ENCODE measurements around the gene CERKL. TPM values are rescaled to one million over a fixed set of nuclear protein-coding genes. Genes with fewer than 3 reads are reported as not detected.

The CERKL gene
- total and polyA plus RNA-seq, 2 donors, result 0.52 to 2.4 TPM

- Histone ChIP-seq H3K9me3 (ENCODE audit: control insufficient read depth in 2 of 2, insufficient read depth in 1 of 2, low read length in 1 of 2) (no peaks in the 10 kb centered on the region), H3K4me3 (ENCODE audit: low read length in 2 of 2) (no peak overlapping the region), H3K27ac (ENCODE audit: low read depth in 1 of 2, low read length in 1 of 2) (no peak overlapping the region), H3K36me3 (ENCODE audit: control insufficient read depth in 2 of 2, insufficient read depth in 2 of 2, low read length in 1 of 2) (no peaks in the 10 kb centered on the region), H3K4me1 (ENCODE audit: control insufficient read depth in 2 of 2, insufficient read depth in 2 of 2, low read length in 2 of 2) (peaks cover 0 to 2% of the 10 kb centered on the region in 2 donors), H3K27me3 (ENCODE audit: control insufficient read depth in 2 of 2, insufficient read depth in 1 of 2, low read length in 1 of 2) (peaks cover 0 to 26% of the 10 kb centered on the region in 2 donors)
- DNase-seq (ENCODE audit: low read depth in 6 of 9, low spot score in 9 of 9), result no peak
- WGBS, result 99% methylated on average over 2 of the region's 2 CpGs
Measured at GRCh38 chr2:181662287-181662686, 5.4 kb upstream of the CERKL start.

- H3K4me3 ChIP-seq (ENCODE audit: low read length in 2 of 2), result no peak overlapping the region
- H3K4me1 ChIP-seq (ENCODE audit: control insufficient read depth in 2 of 2, insufficient read depth in 2 of 2, low read length in 2 of 2), result peaks cover 0 to 13% of the 10 kb centered on the region in 2 donors
- H3K9me3 ChIP-seq (ENCODE audit: control insufficient read depth in 2 of 2, insufficient read depth in 1 of 2, low read length in 1 of 2), result no peaks in the 10 kb centered on the region
- H3K36me3 ChIP-seq (ENCODE audit: control insufficient read depth in 2 of 2, insufficient read depth in 2 of 2, low read length in 1 of 2), result no peaks in the 10 kb centered on the region
- peaks cover 5 to 45% of the 10 kb centered on the region in 2 donors for H3K27me3 ChIP-seq (ENCODE audit: control insufficient read depth in 2 of 2, insufficient read depth in 1 of 2, low read length in 1 of 2)
- no peak for DNase-seq (ENCODE audit: low read depth in 6 of 9, low spot score in 9 of 9)
- no peak overlapping the region for H3K27ac ChIP-seq (ENCODE audit: low read depth in 1 of 2, low read length in 1 of 2)
- 93% methylated on average over 3 of the region's 3 CpGs for WGBS
Measured at GRCh38 chr2:181660181-181660580, 3.3 kb upstream of the CERKL start.

GRCh38 chr2:181658444-181658843 lies 1.5 kb upstream of the CERKL start:
- Histone ChIP-seq H3K4me1 (ENCODE audit: control insufficient read depth in 2 of 2, insufficient read depth in 2 of 2, low read length in 2 of 2) (peaks cover 0 to 13% of the 10 kb centered on the region in 2 donors), H3K9me3 (ENCODE audit: control insufficient read depth in 2 of 2, insufficient read depth in 1 of 2, low read length in 1 of 2) (no peaks in the 10 kb centered on the region), H3K27ac (ENCODE audit: low read depth in 1 of 2, low read length in 1 of 2) (no peak overlapping the region), H3K36me3 (ENCODE audit: control insufficient read depth in 2 of 2, insufficient read depth in 2 of 2, low read length in 1 of 2) (no peaks in the 10 kb centered on the region), H3K4me3 (ENCODE audit: low read length in 2 of 2) (no peak overlapping the region), H3K27me3 (ENCODE audit: control insufficient read depth in 2 of 2, insufficient read depth in 1 of 2, low read length in 1 of 2) (peaks cover 5 to 54% of the 10 kb centered on the region in 2 donors)
- DNase-seq (ENCODE audit: low read depth in 6 of 9, low spot score in 9 of 9), result no peak
- 93% methylated on average over 4 of the region's 4 CpGs for WGBS

- peaks cover 0 to 13% of the 10 kb centered on the region in 2 donors for H3K4me1 ChIP-seq (ENCODE audit: control insufficient read depth in 2 of 2, insufficient read depth in 2 of 2, low read length in 2 of 2)
- no peaks in the 10 kb centered on the region for H3K9me3 ChIP-seq (ENCODE audit: control insufficient read depth in 2 of 2, insufficient read depth in 1 of 2, low read length in 1 of 2)
- H3K27ac ChIP-seq (ENCODE audit: low read depth in 1 of 2, low read length in 1 of 2), result no peak overlapping the region
- peaks cover 5 to 58% of the 10 kb centered on the region in 2 donors for H3K27me3 ChIP-seq (ENCODE audit: control insufficient read depth in 2 of 2, insufficient read depth in 1 of 2, low read length in 1 of 2)
- H3K36me3 ChIP-seq (ENCODE audit: control insufficient read depth in 2 of 2, insufficient read depth in 2 of 2, low read length in 1 of 2), result no peaks in the 10 kb centered on the region
- no peak for DNase-seq (ENCODE audit: low read depth in 6 of 9, low spot score in 9 of 9)
- H3K4me3 ChIP-seq (ENCODE audit: low read length in 2 of 2), result no peak overlapping the region
- 91% methylated on average over 4 of the region's 4 CpGs for WGBS
Measured at GRCh38 chr2:181657379-181657778, 474 bp upstream of the CERKL start.

GRCh38 chr2:181655519-181655918 lies 1.4 kb downstream of the CERKL start:
- DNase-seq (ENCODE audit: low read depth in 6 of 9, low spot score in 9 of 9), result no peak
- no peak overlapping the region for H3K4me3 ChIP-seq (ENCODE audit: low read length in 2 of 2)
- peaks cover 5 to 58% of the 10 kb centered on the region in 2 donors for H3K27me3 ChIP-seq (ENCODE audit: control insufficient read depth in 2 of 2, insufficient read depth in 1 of 2, low read length in 1 of 2)
- 88% methylated on average over 7 of the region's 7 CpGs for WGBS
- H3K4me1 ChIP-seq (ENCODE audit: control insufficient read depth in 2 of 2, insufficient read depth in 2 of 2, low read length in 2 of 2), result peaks cover 0 to 13% of the 10 kb centered on the region in 2 donors
- H3K36me3 ChIP-seq (ENCODE audit: control insufficient read depth in 2 of 2, insufficient read depth in 2 of 2, low read length in 1 of 2), result no peaks in the 10 kb centered on the region
- no peak overlapping the region for H3K27ac ChIP-seq (ENCODE audit: low read depth in 1 of 2, low read length in 1 of 2)
- H3K9me3 ChIP-seq (ENCODE audit: control insufficient read depth in 2 of 2, insufficient read depth in 1 of 2, low read length in 1 of 2), result no peaks in the 10 kb centered on the region

GRCh38 chr2:181649436-181649979 lies 7.4 kb downstream of the CERKL start:
- no peak for DNase-seq (ENCODE audit: low read depth in 6 of 9, low spot score in 9 of 9)
- Histone ChIP-seq H3K4me1 (ENCODE audit: control insufficient read depth in 2 of 2, insufficient read depth in 2 of 2, low read length in 2 of 2) (no peaks in the 10 kb centered on the region), H3K9me3 (ENCODE audit: control insufficient read depth in 2 of 2, insufficient read depth in 1 of 2, low read length in 1 of 2) (no peaks in the 10 kb centered on the region), H3K4me3 (ENCODE audit: low read length in 2 of 2) (no peak overlapping the region), H3K27ac (ENCODE audit: low read depth in 1 of 2, low read length in 1 of 2) (no peak overlapping the region), H3K36me3 (ENCODE audit: control insufficient read depth in 2 of 2, insufficient read depth in 2 of 2, low read length in 1 of 2) (no peaks in the 10 kb centered on the region), H3K27me3 (ENCODE audit: control insufficient read depth in 2 of 2, insufficient read depth in 1 of 2, low read length in 1 of 2) (peaks cover 0 to 9% of the 10 kb centered on the region in 2 donors)
- WGBS, result 95% methylated on average over 4 of the region's 4 CpGs

GRCh38 chr2:181648478-181649155 lies 8.3 kb downstream of the CERKL start:
- H3K4me1 ChIP-seq (ENCODE audit: control insufficient read depth in 2 of 2, insufficient read depth in 2 of 2, low read length in 2 of 2), result no peaks in the 10 kb centered on the region
- H3K36me3 ChIP-seq (ENCODE audit: control insufficient read depth in 2 of 2, insufficient read depth in 2 of 2, low read length in 1 of 2), result no peaks in the 10 kb centered on the region
- peaks cover 0 to 7% of the 10 kb centered on the region in 2 donors for H3K27me3 ChIP-seq (ENCODE audit: control insufficient read depth in 2 of 2, insufficient read depth in 1 of 2, low read length in 1 of 2)
- no peak overlapping the region for H3K4me3 ChIP-seq (ENCODE audit: low read length in 2 of 2)
- H3K27ac ChIP-seq (ENCODE audit: low read depth in 1 of 2, low read length in 1 of 2), result no peak overlapping the region
- no peak for DNase-seq (ENCODE audit: low read depth in 6 of 9, low spot score in 9 of 9)
- H3K9me3 ChIP-seq (ENCODE audit: control insufficient read depth in 2 of 2, insufficient read depth in 1 of 2, low read length in 1 of 2), result no peaks in the 10 kb centered on the region
- 98% methylated on average over 2 of the region's 2 CpGs for WGBS

- Histone ChIP-seq H3K36me3 (ENCODE audit: control insufficient read depth in 2 of 2, insufficient read depth in 2 of 2, low read length in 1 of 2) (no peaks in the 10 kb centered on the region), H3K4me3 (ENCODE audit: low read length in 2 of 2) (no peak overlapping the region), H3K27me3 (ENCODE audit: control insufficient read depth in 2 of 2, insufficient read depth in 1 of 2, low read length in 1 of 2) (peaks cover 0 to 4% of the 10 kb centered on the region in 2 donors), H3K4me1 (ENCODE audit: control insufficient read depth in 2 of 2, insufficient read depth in 2 of 2, low read length in 2 of 2) (no peaks in the 10 kb centered on the region), H3K27ac (ENCODE audit: low read depth in 1 of 2, low read length in 1 of 2) (no peak overlapping the region), H3K9me3 (ENCODE audit: control insufficient read depth in 2 of 2, insufficient read depth in 1 of 2, low read length in 1 of 2) (no peaks in the 10 kb centered on the region)
- no peak for DNase-seq (ENCODE audit: low read depth in 6 of 9, low spot score in 9 of 9)
- WGBS, result 96% methylated on average over 1 of the region's 1 CpG
Measured at GRCh38 chr2:181646415-181646987, 10.4 kb downstream of the CERKL start.

- Histone ChIP-seq H3K4me3 (ENCODE audit: low read length in 2 of 2) (no peak overlapping the region), H3K36me3 (ENCODE audit: control insufficient read depth in 2 of 2, insufficient read depth in 2 of 2, low read length in 1 of 2) (no peaks in the 10 kb centered on the region), H3K9me3 (ENCODE audit: control insufficient read depth in 2 of 2, insufficient read depth in 1 of 2, low read length in 1 of 2) (no peaks in the 10 kb centered on the region), H3K4me1 (ENCODE audit: control insufficient read depth in 2 of 2, insufficient read depth in 2 of 2, low read length in 2 of 2) (no peaks in the 10 kb centered on the region), H3K27me3 (ENCODE audit: control insufficient read depth in 2 of 2, insufficient read depth in 1 of 2, low read length in 1 of 2) (peaks cover 0 to 2% of the 10 kb centered on the region in 2 donors), H3K27ac (ENCODE audit: low read depth in 1 of 2, low read length in 1 of 2) (no peak overlapping the region)
- no peak for DNase-seq (ENCODE audit: low read depth in 6 of 9, low spot score in 9 of 9)
- WGBS, result 97% methylated on average over 1 of the region's 1 CpG
Measured at GRCh38 chr2:181643151-181643550, 13.8 kb downstream of the CERKL start.
